Measurements from ENCODE around the gene ALKBH5. TPM values are rescaled to one million over a fixed set of nuclear protein-coding genes. Genes with fewer than 3 reads are reported as not detected.

ALKBH5 gene
- total RNA-seq, 1 experiment from 2014 or later = 97.8 TPM

- intact Hi-C loops (cut with micrococcal nuclease) = no loop called here
- BruUV-seq (replicated peaks) = no TSS peak
- ChIA-PET CTCF (no interaction called here), POLR2A (no interaction called here), RAD21 (ENCODE audit: low non-redundant PET in 1 of 2, low total read pairs in 2 of 2, uncharacterized antibody in 2 of 2, unreplicated experiment in 2 of 2) (no interaction called here)
- Histone ChIP-seq H3K27ac (ENCODE audit: low read depth, low read length) (peak overlapping the region; percentile 96), H3K79me2 (ENCODE audit: insufficient read depth, low read length) (peaks cover 56% of the 10 kb centered on the region), H3K9me3 (ENCODE audit: control insufficient read depth in 1 of 2, insufficient read depth in 1 of 2, low read depth in 1 of 2, low read length in 2 of 2) (no peaks in the 10 kb centered on the region), H2AFZ (ENCODE audit: low read depth, low read length, poor library complexity, severe bottlenecking) (no peak overlapping the region), H3K27me3 (ENCODE audit: insufficient read depth, low read length) (no peaks in the 10 kb centered on the region), H3K9ac (ENCODE audit: low read length) (peak overlapping the region; percentile 94), H3K36me3 (ENCODE audit: control insufficient read depth in 1 of 2, insufficient read depth in 2 of 2, low read length in 2 of 2) (peaks cover 12 to 27% of the 10 kb centered on the region in 2 experiments), H3K4me1 (ENCODE audit: control insufficient read depth in 1 of 2, insufficient read depth in 2 of 2, low read length in 2 of 2) (peaks cover 33 to 43% of the 10 kb centered on the region in 2 experiments), H4K20me1 (ENCODE audit: insufficient read depth) (no peaks in the 10 kb centered on the region), H3K4me3 (replicated peaks in 1 of 2; ENCODE audit: low read depth in 1 of 2, low read length in 2 of 2) (peak overlapping the region; percentile 87 to 92), H3K9me2 (ENCODE audit: insufficient read depth) (no peaks in the 10 kb centered on the region), H3K4me2 (ENCODE audit: low read length) (peak overlapping the region; percentile 88)
- peak; percentile 53 for TF ChIP-seq YY1 (IDR thresholded peaks at IDR 0.05; ENCODE audit: extremely low read depth, insufficient replicate concordance, low read depth, low read length)
- TF ChIP-seq CTCF (IDR thresholded peaks at IDR 0.05 in 2 of 3, conservative IDR thresholded peaks at IDR 0.05 in 1 of 3; ENCODE audit: borderline replicate concordance in 1 of 3, insufficient read depth in 1 of 3, low read depth in 2 of 3, low read length in 2 of 3) = no peak
- TF ChIP-seq ELF1 (IDR thresholded peaks at IDR 0.05; ENCODE audit: borderline replicate concordance, low read depth) = no peak
- TF ChIP-seq MAX (IDR thresholded peaks at IDR 0.05) = peak; percentile 29; the same call in 1 of the 2 replicates
- peak; percentile 64; the same call in 1 of the 2 replicates for TF ChIP-seq POLR2AphosphoS5 (IDR thresholded peaks at IDR 0.05; ENCODE audit: low read depth, low read length)
- ATAC-seq (peak; percentile 54), DNase-seq (ENCODE audit: low read depth, low spot score) (no peak)
Observed at GRCh38 chr17:18257982-18258355, 74.3 kb downstream of the ALKBH5 start.
